ENCODE results near the gene TAS2R39.

TAS2R39 gene

GRCh38 chr7:143216151-143216550 is 32.9 kb downstream of the TAS2R39 start:
- Histone ChIP-seq H3K4me3 (ENCODE audit: low read depth, low read length) (no peak overlapping the region), H3K27ac (ENCODE audit: low read depth, low read length) (no peak overlapping the region), H3K9me3 (ENCODE audit: control insufficient read depth, insufficient read depth, low read depth, low read length) (0 out of 2 replicates have a peak, but pooled peaks cover 3% of the 10 kb centered on the region), H3K4me1 (ENCODE audit: control insufficient read depth, insufficient read depth, low read length) (no peaks in the 10 kb centered on the region), H3K27me3 (ENCODE audit: control insufficient read depth, insufficient read depth, low read length) (no peaks in the 10 kb centered on the region), H3K9ac (ENCODE audit: low read length) (no peak overlapping the region), H3K36me3 (ENCODE audit: control insufficient read depth, insufficient read depth, low read length) (no peaks in the 10 kb centered on the region)

- Histone ChIP-seq H3K9ac (ENCODE audit: low read length) (no peak overlapping the region), H3K27ac (ENCODE audit: low read depth, low read length) (no peak overlapping the region), H3K9me3 (ENCODE audit: control insufficient read depth, insufficient read depth, low read depth, low read length) (0 out of 2 replicates have a peak, but pooled peaks cover 3% of the 10 kb centered on the region), H3K36me3 (ENCODE audit: control insufficient read depth, insufficient read depth, low read length) (no peaks in the 10 kb centered on the region), H3K4me1 (ENCODE audit: control insufficient read depth, insufficient read depth, low read length) (no peaks in the 10 kb centered on the region), H3K27me3 (ENCODE audit: control insufficient read depth, insufficient read depth, low read length) (no peaks in the 10 kb centered on the region), H3K4me3 (ENCODE audit: low read depth, low read length) (no peak overlapping the region)
Measured at GRCh38 chr7:143216686-143217085, 33.5 kb downstream of the TAS2R39 start.

- Histone ChIP-seq H3K9me3 (ENCODE audit: control insufficient read depth, insufficient read depth, low read depth, low read length) (no peaks in the 10 kb centered on the region), H3K4me3 (ENCODE audit: low read depth, low read length) (no peak overlapping the region), H3K4me1 (ENCODE audit: control insufficient read depth, insufficient read depth, low read length) (no peaks in the 10 kb centered on the region), H3K36me3 (ENCODE audit: control insufficient read depth, insufficient read depth, low read length) (no peaks in the 10 kb centered on the region), H3K27me3 (ENCODE audit: control insufficient read depth, insufficient read depth, low read length) (peaks cover 5% of the 10 kb centered on the region; the same call in 1 of the 2 replicates), H3K27ac (ENCODE audit: low read depth, low read length) (no peak overlapping the region), H3K9ac (ENCODE audit: low read length) (no peak overlapping the region)
Measured at GRCh38 chr7:143217806-143218205, 34.6 kb downstream of the TAS2R39 start.

- Histone ChIP-seq H3K27me3 (ENCODE audit: control insufficient read depth, insufficient read depth, low read length) (peaks cover 7% of the 10 kb centered on the region), H3K36me3 (ENCODE audit: control insufficient read depth, insufficient read depth, low read length) (no peaks in the 10 kb centered on the region), H3K9me3 (ENCODE audit: control insufficient read depth, insufficient read depth, low read depth, low read length) (no peaks in the 10 kb centered on the region), H3K27ac (ENCODE audit: low read depth, low read length) (no peak overlapping the region), H3K4me3 (ENCODE audit: low read depth, low read length) (no peak overlapping the region), H3K9ac (ENCODE audit: low read length) (no peak overlapping the region), H3K4me1 (ENCODE audit: control insufficient read depth, insufficient read depth, low read length) (no peaks in the 10 kb centered on the region)
Measured at GRCh38 chr7:143221286-143221685, 38.1 kb downstream of the TAS2R39 start.

GRCh38 chr7:143221737-143222136 is 38.5 kb downstream of the TAS2R39 start, which contains the start of gene TAS2R40:
Gene TAS2R40, plus strand, starts transcription at chr7:143222037. Its CDS starts 42 bp downstream, at chr7:143222079.
- Histone ChIP-seq H3K4me1 (ENCODE audit: control insufficient read depth, insufficient read depth, low read length) (no peaks in the 10 kb centered on the region), H3K36me3 (ENCODE audit: control insufficient read depth, insufficient read depth, low read length) (no peaks in the 10 kb centered on the region), H3K27ac (ENCODE audit: low read depth, low read length) (no peak within 1 kb of the TSS), H3K27me3 (ENCODE audit: control insufficient read depth, insufficient read depth, low read length) (peaks cover 7% of the 10 kb centered on the region), H3K9me3 (ENCODE audit: control insufficient read depth, insufficient read depth, low read depth, low read length) (no peaks in the 10 kb centered on the region), H3K4me3 (ENCODE audit: low read depth, low read length) (no peak within 1 kb of the TSS), H3K9ac (ENCODE audit: low read length) (no peak within 1 kb of the TSS)

GRCh38 chr7:143222782-143223181 is 39.6 kb downstream of the TAS2R39 start:
- Histone ChIP-seq H3K27me3 (ENCODE audit: control insufficient read depth, insufficient read depth, low read length) (peaks cover 7% of the 10 kb centered on the region), H3K9ac (ENCODE audit: low read length) (no peak overlapping the region), H3K4me1 (ENCODE audit: control insufficient read depth, insufficient read depth, low read length) (no peaks in the 10 kb centered on the region), H3K36me3 (ENCODE audit: control insufficient read depth, insufficient read depth, low read length) (no peaks in the 10 kb centered on the region), H3K9me3 (ENCODE audit: control insufficient read depth, insufficient read depth, low read depth, low read length) (no peaks in the 10 kb centered on the region), H3K27ac (ENCODE audit: low read depth, low read length) (no peak overlapping the region), H3K4me3 (ENCODE audit: low read depth, low read length) (no peak overlapping the region)

GRCh38 chr7:143223784-143224183 is 40.6 kb downstream of the TAS2R39 start:
- Histone ChIP-seq H3K36me3 (ENCODE audit: control insufficient read depth, insufficient read depth, low read length) (no peaks in the 10 kb centered on the region), H3K9ac (ENCODE audit: low read length) (no peak overlapping the region), H3K27me3 (ENCODE audit: control insufficient read depth, insufficient read depth, low read length) (peaks cover 7% of the 10 kb centered on the region), H3K9me3 (ENCODE audit: control insufficient read depth, insufficient read depth, low read depth, low read length) (no peaks in the 10 kb centered on the region), H3K4me1 (ENCODE audit: control insufficient read depth, insufficient read depth, low read length) (no peaks in the 10 kb centered on the region), H3K27ac (ENCODE audit: low read depth, low read length) (no peak overlapping the region), H3K4me3 (ENCODE audit: low read depth, low read length) (no peak overlapping the region)

GRCh38 chr7:143225047-143225446 is 41.8 kb downstream of the TAS2R39 start:
- H3K27me3 ChIP-seq (ENCODE audit: control insufficient read depth, insufficient read depth, low read length): peaks cover 7% of the 10 kb centered on the region
- no peaks in the 10 kb centered on the region for H3K36me3 ChIP-seq (ENCODE audit: control insufficient read depth, insufficient read depth, low read length)
- no peak overlapping the region for H3K4me3 ChIP-seq (ENCODE audit: low read depth, low read length)
- H3K9ac ChIP-seq (ENCODE audit: low read length): no peak overlapping the region
- peaks cover 8% of the 10 kb centered on the region for H3K4me1 ChIP-seq (ENCODE audit: control insufficient read depth, insufficient read depth, low read length)
- no peak overlapping the region for H3K27ac ChIP-seq (ENCODE audit: low read depth, low read length)
- H3K9me3 ChIP-seq (ENCODE audit: control insufficient read depth, insufficient read depth, low read depth, low read length): no peaks in the 10 kb centered on the region

- Histone ChIP-seq H3K27ac (ENCODE audit: low read depth, low read length) (no peak overlapping the region), H3K4me3 (ENCODE audit: low read depth, low read length) (no peak overlapping the region), H3K9me3 (ENCODE audit: control insufficient read depth, insufficient read depth, low read depth, low read length) (no peaks in the 10 kb centered on the region; the same call in 1 of the 2 replicates), H3K27me3 (ENCODE audit: control insufficient read depth, insufficient read depth, low read length) (peaks cover 2% of the 10 kb centered on the region; the same call in 1 of the 2 replicates), H3K9ac (ENCODE audit: low read length) (no peak overlapping the region), H3K36me3 (ENCODE audit: control insufficient read depth, insufficient read depth, low read length) (no peaks in the 10 kb centered on the region), H3K4me1 (ENCODE audit: control insufficient read depth, insufficient read depth, low read length) (peaks cover 8% of the 10 kb centered on the region)
Measured at GRCh38 chr7:143227806-143228205, 44.6 kb downstream of the TAS2R39 start.

GRCh38 chr7:143229054-143229790 is 46.0 kb downstream of the TAS2R39 start:
- peaks cover 8% of the 10 kb centered on the region for H3K4me1 ChIP-seq (ENCODE audit: control insufficient read depth, insufficient read depth, low read length)
- H3K36me3 ChIP-seq (ENCODE audit: control insufficient read depth, insufficient read depth, low read length): no peaks in the 10 kb centered on the region
- no peak overlapping the region for H3K27ac ChIP-seq (ENCODE audit: low read depth, low read length)

GRCh38 chr7:143230602-143231457 is 47.6 kb downstream of the TAS2R39 start:
- H3K4me3 ChIP-seq (ENCODE audit: low read depth, low read length): no peak overlapping the region
- no peak overlapping the region for H3K9ac ChIP-seq (ENCODE audit: low read length)
- no peak overlapping the region for H3K27ac ChIP-seq (ENCODE audit: low read depth, low read length)
- H3K27me3 ChIP-seq (ENCODE audit: control insufficient read depth, insufficient read depth, low read length): no peaks in the 10 kb centered on the region
- no peaks in the 10 kb centered on the region for H3K36me3 ChIP-seq (ENCODE audit: control insufficient read depth, insufficient read depth, low read length)
- H3K4me1 ChIP-seq (ENCODE audit: control insufficient read depth, insufficient read depth, low read length): peaks cover 8% of the 10 kb centered on the region
- no peaks in the 10 kb centered on the region; the same call in 1 of the 2 replicates for H3K9me3 ChIP-seq (ENCODE audit: control insufficient read depth, insufficient read depth, low read depth, low read length)

More at GRCh38 chr7:143229054-143229790, 46.0 kb downstream of the TAS2R39 start:
- H3K9me3 ChIP-seq (ENCODE audit: control insufficient read depth, insufficient read depth, low read depth, low read length): no peaks in the 10 kb centered on the region; the same call in 1 of the 2 replicates
- H3K9ac ChIP-seq (ENCODE audit: low read length): no peak overlapping the region
- H3K27me3 ChIP-seq (ENCODE audit: control insufficient read depth, insufficient read depth, low read length): peaks cover 1% of the 10 kb centered on the region; the same call in 1 of the 2 replicates
- H3K4me3 ChIP-seq (ENCODE audit: low read depth, low read length): no peak overlapping the region

Measured in HUES6 (cell line).